ENCODE results near the gene LMO4.

LMO4 gene, protein sequence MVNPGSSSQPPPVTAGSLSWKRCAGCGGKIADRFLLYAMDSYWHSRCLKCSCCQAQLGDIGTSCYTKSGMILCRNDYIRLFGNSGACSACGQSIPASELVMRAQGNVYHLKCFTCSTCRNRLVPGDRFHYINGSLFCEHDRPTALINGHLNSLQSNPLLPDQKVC

GRCh38 chr1:87328272-87329050, at the start of gene LMO4:
TSS of gene LMO4 (plus strand) at chr1:87328880. CDS start at chr1:87332016, 3,136 bp downstream.
- peak; percentile 99 for DNase-seq (ENCODE audit: low read depth)

GRCh38 chr1:87279536-87279875, 49.2 kb upstream of the LMO4 start:
- no peak for DNase-seq (ENCODE audit: low read depth)

GRCh38 chr1:87279966-87280535, 48.6 kb upstream of the LMO4 start:
- DNase-seq (ENCODE audit: low read depth) = peak; percentile 23

DNA sequence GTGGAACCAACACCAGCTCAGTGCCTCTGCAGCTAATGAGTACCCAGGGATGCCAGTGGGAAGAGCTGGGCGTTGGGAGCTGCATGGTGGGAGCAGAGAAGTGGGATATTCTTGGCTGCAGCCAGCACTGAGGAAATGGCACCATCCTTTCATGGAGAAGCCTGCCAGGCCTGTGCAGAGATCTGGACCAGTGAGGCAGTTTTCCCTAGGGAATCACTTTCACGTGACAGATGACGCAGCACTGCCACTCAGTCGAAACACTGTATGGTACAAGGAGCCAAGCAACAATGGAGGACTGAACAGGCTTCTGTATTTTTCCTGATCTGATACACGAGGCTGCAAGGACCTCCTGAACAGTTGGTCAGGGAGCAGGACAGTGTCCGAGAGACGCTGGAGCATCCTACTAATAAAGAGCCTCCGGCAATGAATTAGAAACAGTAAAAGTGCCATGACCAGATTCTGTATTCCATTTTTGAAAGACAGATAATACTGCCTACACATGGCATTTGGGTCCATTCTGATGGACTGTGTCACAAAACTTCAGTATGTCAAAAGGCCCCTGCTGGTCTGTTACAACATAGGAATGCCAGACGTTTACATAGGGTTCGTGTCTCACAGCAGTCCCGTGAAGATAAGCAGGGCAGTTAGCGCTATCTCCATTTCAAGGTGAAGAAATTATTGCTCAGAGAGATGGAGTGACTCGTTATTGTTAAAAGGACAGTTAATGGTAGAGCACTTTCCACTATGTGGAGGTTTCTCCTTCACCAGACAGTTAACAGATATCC, 44.0 kb upstream of the LMO4 start:
- peak; percentile 17 for DNase-seq (ENCODE audit: low read depth)

- DNase-seq (ENCODE audit: low read depth) = peak; percentile 56
These were observed 37.6 kb upstream of the LMO4 start for GRCh38 chr1:87291107-87291506.

DNA sequence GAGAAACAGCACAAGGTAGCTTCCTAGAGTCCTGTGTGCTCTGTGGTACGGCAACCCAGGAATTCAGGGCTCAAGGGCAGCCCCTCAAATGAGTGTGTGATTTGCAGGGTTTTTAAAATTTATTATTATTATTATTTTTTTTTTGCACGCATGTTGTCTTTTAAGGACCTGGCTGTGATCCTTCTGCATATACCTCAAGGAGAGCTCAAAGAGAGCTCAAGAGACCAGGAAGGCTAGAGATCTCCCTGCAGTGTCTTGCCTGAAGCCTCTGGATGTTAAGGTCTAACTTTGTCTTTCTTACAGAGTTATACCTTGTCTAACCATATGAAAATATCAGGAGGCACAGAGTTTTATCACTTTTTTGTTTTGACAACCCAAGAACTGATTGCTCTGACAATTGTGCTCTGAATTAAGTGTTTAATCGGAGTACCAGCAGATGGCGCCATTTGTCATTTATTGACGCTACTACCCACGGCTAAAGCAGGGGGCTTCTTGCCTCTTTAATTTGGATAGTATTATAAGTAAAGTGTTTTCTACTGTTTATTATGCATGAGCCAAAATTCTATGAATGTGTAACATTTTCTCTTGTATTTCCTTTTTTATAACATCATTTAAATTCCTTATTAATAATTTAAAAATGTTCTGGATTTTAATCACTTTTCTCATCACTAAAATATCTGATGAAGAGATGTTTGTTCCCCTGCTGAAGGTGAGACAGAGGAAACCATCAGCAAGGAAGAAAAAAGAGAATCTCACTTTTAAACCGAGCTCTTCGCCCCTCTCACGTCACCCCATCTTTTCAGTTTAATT, 35.8 kb upstream of the LMO4 start:
- peak; percentile 51 for DNase-seq (ENCODE audit: low read depth)

- no peak for DNase-seq (ENCODE audit: low read depth)
These were observed 34.0 kb upstream of the LMO4 start for GRCh38 chr1:87294633-87295032.

GRCh38 chr1:87295445-87296110, 33.1 kb upstream of the LMO4 start:
- DNase-seq (ENCODE audit: low read depth) = no peak

DNA sequence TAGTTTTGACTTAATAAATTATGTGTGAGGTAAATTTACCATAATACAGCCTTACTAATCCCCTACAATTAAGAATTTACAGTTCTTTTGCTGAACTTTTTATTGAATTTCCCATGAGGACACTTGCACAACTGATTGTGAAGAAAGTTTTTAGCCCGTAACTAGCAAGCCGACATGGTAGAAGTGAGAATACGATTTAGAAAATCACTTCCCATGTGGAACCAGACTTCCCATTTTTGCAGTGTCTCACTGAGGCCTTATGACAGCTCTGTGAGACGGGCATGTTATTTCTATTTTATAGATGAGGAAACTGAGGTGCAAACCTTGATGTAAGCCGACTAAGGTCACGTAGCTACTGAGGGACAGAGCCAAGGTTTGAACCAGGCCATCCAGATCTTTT, 32.5 kb upstream of the LMO4 start:
- DNase-seq (ENCODE audit: low read depth) = no peak

- DNase-seq (ENCODE audit: low read depth) = no peak
These were observed 29.0 kb upstream of the LMO4 start for GRCh38 chr1:87299661-87300060.

GRCh38 chr1:87300628-87301027, 28.1 kb upstream of the LMO4 start:
- DNase-seq (ENCODE audit: low read depth) = no peak

DNA sequence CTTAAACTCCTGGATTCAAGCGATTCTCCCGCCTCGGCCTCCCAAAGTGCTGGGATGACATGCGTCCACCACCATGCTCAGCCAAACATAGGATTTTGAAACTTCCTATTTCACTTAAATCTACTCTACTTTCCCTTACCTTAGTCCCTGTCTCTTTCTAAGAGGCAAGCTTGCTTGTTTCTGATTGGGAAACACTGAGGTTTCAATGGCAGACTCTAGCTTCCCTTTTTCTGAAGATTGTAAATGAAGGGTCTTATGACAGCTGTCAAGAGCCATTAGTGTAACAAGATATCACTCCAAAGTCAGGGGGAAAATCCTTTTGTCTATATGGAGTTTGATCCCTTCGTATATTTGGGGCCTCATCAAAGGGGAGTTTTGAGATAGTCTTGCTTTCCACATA, 23.5 kb upstream of the LMO4 start:
- DNase-seq (ENCODE audit: low read depth) = no peak

- DNase-seq (ENCODE audit: low read depth) = no peak
These were observed 22.9 kb upstream of the LMO4 start for GRCh38 chr1:87305762-87306161.

- DNase-seq (ENCODE audit: low read depth) = no peak
These were observed 21.4 kb upstream of the LMO4 start for GRCh38 chr1:87307306-87307705.

DNA sequence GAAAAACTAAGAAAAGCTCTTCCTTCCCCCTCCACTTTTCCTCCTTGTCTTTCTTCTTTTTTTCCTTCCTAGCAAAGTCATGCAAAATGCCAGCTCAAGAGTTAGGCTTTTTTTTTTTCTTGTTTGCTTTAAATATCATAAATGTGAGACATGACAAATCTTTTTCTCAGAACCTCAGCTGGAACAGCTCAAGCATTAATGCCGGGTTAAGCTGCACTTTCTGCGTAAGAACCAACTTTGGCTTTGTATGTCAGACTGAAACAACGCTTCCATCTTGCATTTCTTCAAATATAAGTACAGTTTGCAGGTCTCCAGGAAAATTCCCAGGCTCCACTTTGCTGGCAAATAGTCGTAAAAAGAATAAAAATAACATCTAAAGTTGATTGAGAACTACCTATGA, 20.7 kb upstream of the LMO4 start:
- no peak for DNase-seq (ENCODE audit: low read depth)

DNA sequence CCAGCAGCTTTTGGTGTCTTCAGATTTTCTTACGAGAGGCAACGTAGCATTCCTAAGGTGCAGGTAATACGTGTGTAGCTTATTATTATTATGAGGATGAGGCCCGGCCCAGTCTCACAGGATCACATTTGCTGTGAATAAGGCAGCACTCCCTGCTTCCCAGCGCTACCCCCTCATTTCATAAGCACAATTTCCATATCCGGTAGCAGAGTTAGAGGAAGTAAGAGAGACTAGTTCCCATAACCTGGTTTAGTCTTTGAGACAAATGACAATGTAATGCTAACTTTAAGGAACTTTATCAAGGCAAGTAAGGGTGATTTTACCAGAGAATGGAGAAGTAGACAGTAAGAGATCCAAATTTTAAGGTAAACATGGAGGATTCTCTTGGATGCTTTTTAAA, 14.6 kb upstream of the LMO4 start:
- no peak for DNase-seq (ENCODE audit: low read depth)

DNA sequence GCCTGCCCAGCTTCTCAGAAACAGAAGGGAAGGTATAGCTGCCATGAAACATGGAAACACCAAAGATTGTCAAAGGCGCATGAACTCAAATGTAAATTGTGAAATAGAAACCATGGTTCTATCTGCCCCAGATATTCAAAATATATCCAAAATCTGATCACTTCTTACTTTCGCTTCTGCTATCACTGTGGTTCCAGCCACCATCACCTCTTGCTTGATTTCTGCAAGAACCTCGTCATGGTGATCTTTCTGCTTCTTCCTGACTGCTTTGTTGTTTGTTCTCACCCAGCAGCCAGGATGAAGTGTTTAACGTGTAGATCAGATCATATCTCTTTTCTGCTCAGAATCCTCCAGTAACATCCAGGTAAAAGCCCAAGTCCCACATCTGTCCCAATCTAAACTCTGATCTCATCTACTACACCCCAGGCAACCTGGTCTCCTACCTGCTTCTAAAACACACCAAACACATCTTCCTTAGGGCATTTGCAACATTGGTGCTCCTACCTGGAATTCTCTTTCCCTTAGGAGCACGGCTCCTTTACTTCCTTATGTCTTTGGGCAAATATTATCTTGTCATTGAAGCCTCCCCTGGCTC, 10.5 kb upstream of the LMO4 start:
- DNase-seq (ENCODE audit: low read depth) = no peak

GRCh38 chr1:87318806-87319205, 9.9 kb upstream of the LMO4 start:
- no peak for DNase-seq (ENCODE audit: low read depth)

- peak; percentile 53 for DNase-seq (ENCODE audit: low read depth)
These were observed 2.5 kb upstream of the LMO4 start for GRCh38 chr1:87325982-87326738.

Measured in iris pigment epithelial cell (primary cell).